GM12864 (cell line): Measurements from ENCODE around the gene GPR25.

Experiments
- DNase-seq: peaks from one replicate; pipeline ENCODE4 v3.0.0-alpha.2; 2011; ENCODE audit warnings: low read depth
- H3K4me3 ChIP-seq: 2 replicates; pipeline ENCODE4 v1.5.1; 2011; ENCODE audit warnings: mild to moderate bottlenecking, low read depth, low read length, control low read depth
- CTCF ChIP-seq: IDR thresholded peaks from 2 replicates; pipeline ENCODE4 v1.5.1; 2011; ENCODE audit warnings: low read depth, mild to moderate bottlenecking, moderate library complexity, low read length, control low read depth, inconsistent platforms; ENCODE audit errors: missing control alignments

The GPR25 gene

GRCh38 chr1:200899451-200899915 is 26.7 kb downstream of the GPR25 start:
- no peak for DNase-seq
- no peak for TF ChIP-seq CTCF
- no peak overlapping the region for H3K4me3 ChIP-seq

GRCh38 chr1:200899954-200900867 is 27.4 kb downstream of the GPR25 start:
- H3K4me3 ChIP-seq, result no peak overlapping the region
- no peak for TF ChIP-seq CTCF
- no peak for DNase-seq

- no peak for TF ChIP-seq CTCF
- no peak for DNase-seq
- no peak overlapping the region for H3K4me3 ChIP-seq
Measured at GRCh38 chr1:200900877-200901276, 28.1 kb downstream of the GPR25 start.

- no peak for DNase-seq
- no peak for TF ChIP-seq CTCF
Measured at GRCh38 chr1:200901350-200901749, 28.6 kb downstream of the GPR25 start.

GRCh38 chr1:200901796-200902444 is 29.1 kb downstream of the GPR25 start:
- no peak overlapping the region for H3K4me3 ChIP-seq
- no peak for TF ChIP-seq CTCF
- DNase-seq, result no peak

More at GRCh38 chr1:200901350-200901749, 28.6 kb downstream of the GPR25 start:
- H3K4me3 ChIP-seq, result no peak overlapping the region

- TF ChIP-seq CTCF, result no peak
- H3K4me3 ChIP-seq, result no peak overlapping the region
- no peak for DNase-seq
Measured at GRCh38 chr1:200903793-200904192, 31.0 kb downstream of the GPR25 start.
